DND-41 (cell line): ENCODE results near the gene TMPRSS6.

Experiments
- EZH2 ChIP-seq: IDR thresholded peaks from 3 replicates; pipeline ENCODE4 v1.6.1; 2012; ENCODE audit warnings: borderline replicate concordance, low read depth, mild to moderate bottlenecking, moderate library complexity, low read length, inconsistent platforms; ENCODE audit not compliant: severe bottlenecking
- TF ChIP-seq, protein P1 (sequence below): IDR thresholded peaks from 2 replicates; pipeline ENCODE4 v1.5.1; 2012; ENCODE audit warnings: borderline replicate concordance, low read length, moderate library complexity, mild to moderate bottlenecking; ENCODE audit not compliant: poor library complexity, severe bottlenecking; ENCODE audit errors: extremely low read depth

DNA sequence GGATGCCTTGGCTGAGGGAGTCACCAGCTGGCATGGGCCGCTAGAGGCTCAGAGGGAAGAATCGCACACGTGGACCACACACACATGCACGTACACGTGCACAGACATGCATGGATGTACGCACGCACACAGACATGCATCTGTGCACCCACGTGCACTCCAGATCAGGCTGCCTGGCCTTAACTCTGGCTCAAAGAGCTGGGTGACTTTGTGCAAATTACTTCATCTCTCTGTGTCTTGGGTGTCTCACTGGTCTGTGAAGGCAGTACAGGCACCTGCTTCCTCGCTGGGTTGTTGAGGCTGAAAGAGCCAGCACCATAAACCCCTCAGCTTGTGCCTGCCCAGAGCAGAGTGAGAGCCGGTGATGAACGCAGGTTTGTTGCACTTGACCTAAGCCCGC is 28.7 kb downstream of the TMPRSS6 start:
- TF ChIP-seq, protein P1, sequence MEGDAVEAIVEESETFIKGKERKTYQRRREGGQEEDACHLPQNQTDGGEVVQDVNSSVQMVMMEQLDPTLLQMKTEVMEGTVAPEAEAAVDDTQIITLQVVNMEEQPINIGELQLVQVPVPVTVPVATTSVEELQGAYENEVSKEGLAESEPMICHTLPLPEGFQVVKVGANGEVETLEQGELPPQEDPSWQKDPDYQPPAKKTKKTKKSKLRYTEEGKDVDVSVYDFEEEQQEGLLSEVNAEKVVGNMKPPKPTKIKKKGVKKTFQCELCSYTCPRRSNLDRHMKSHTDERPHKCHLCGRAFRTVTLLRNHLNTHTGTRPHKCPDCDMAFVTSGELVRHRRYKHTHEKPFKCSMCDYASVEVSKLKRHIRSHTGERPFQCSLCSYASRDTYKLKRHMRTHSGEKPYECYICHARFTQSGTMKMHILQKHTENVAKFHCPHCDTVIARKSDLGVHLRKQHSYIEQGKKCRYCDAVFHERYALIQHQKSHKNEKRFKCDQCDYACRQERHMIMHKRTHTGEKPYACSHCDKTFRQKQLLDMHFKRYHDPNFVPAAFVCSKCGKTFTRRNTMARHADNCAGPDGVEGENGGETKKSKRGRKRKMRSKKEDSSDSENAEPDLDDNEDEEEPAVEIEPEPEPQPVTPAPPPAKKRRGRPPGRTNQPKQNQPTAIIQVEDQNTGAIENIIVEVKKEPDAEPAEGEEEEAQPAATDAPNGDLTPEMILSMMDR: no peak
- no peak for TF ChIP-seq EZH2
